ENCODE measurements around the gene MRPL58. TPM values are rescaled to one million over a fixed set of nuclear protein-coding genes. Genes with fewer than 3 reads are reported as not detected.
A peak's percentile ranks its signal among the peaks of the same experiment; 100 is the strongest.

Gene MRPL58
- total and polyA plus RNA-seq, 10 of the 15 experiments (the other 5 are each of a cell fraction or from before 2014, with no cell fraction given) = 23.0 to 64.3 (median 51.9) TPM

DNA sequence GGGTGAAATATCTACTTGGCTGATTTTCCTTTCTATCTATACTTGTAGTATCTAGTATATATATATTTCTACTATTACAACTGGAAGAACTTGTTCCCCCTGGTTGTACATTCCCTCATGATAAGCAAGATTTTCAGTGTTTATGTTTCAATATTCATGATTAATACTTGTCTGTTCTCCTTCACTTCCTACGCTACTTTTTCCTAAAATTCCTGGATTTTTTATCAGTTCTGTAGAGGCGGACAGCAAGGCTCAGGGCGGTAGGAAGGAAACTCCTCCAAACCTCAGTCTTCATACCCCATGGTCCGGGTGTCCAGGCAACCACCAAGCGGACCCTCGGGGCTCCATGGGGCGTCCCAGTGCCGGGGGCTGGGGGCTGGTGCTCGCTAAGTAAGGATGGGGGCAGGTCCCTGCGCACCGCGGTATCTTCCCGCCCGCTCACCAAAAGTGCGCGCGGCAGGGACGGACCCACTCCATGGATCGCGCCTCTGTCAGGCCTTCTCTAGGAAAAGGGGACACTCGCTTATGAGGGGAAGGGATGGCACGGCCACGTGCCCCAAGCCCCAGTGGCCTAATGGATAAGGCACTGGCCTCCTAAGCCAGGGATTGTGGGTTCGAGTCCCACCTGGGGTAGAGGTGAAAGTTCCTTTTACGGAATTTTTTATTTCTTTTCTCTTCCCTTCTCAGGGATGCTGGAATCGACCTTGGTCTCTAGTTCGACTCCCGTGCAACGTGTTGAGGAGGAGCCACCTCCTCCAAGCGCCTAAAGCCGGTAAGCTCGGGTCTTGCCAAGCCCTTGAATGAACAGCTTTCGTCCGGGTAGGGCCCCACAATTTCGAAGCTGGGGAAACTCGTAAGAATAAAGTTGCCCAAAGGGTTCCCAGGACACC, 21.1 kb downstream of the MRPL58 start (continued):
- TF ChIP-seq NFYB (IDR thresholded peaks at IDR 0.05; ENCODE audit: insufficient read depth, low read depth, low read length) (no peak), ATF7 (IDR thresholded peaks at IDR 0.05; ENCODE audit: low read depth) (peak; percentile 23; the same call in 1 of the 2 replicates), SP1 (IDR thresholded peaks at IDR 0.05; ENCODE audit: low read depth, low read length) (no peak), EZH2 (IDR thresholded peaks at IDR 0.05; ENCODE audit: borderline replicate concordance, control insufficient read depth, low read depth, low read length) (no peak), NFIC (IDR thresholded peaks at IDR 0.05; ENCODE audit: low read depth, low read length) (no peak; the same call in 1 of the 2 replicates), MXI1 (IDR thresholded peaks at IDR 0.05; ENCODE audit: low read depth, low read length) (peak; percentile 59; the same call in 1 of the 2 replicates), PML (IDR thresholded peaks at IDR 0.05; ENCODE audit: low read length) (no peak), JUNB (IDR thresholded peaks at IDR 0.05) (0 out of 2 replicates have a peak, but pooled peaks have one; percentile 8), RB1 (IDR thresholded peaks at IDR 0.05; ENCODE audit: borderline replicate concordance) (no peak), GABPA (IDR thresholded peaks at IDR 0.05; ENCODE audit: low read depth) (peak; percentile 40; the same call in 1 of the 2 replicates), TARDBP (IDR thresholded peaks at IDR 0.05; ENCODE audit: borderline replicate concordance) (peak; percentile 96), ZNF24 (IDR thresholded peaks at IDR 0.05) (peak; percentile 98), HDAC2 (IDR thresholded peaks at IDR 0.05) (no peak), NR2C1 (IDR thresholded peaks at IDR 0.05) (no peak)
- TF ChIP-seq, protein P1, sequence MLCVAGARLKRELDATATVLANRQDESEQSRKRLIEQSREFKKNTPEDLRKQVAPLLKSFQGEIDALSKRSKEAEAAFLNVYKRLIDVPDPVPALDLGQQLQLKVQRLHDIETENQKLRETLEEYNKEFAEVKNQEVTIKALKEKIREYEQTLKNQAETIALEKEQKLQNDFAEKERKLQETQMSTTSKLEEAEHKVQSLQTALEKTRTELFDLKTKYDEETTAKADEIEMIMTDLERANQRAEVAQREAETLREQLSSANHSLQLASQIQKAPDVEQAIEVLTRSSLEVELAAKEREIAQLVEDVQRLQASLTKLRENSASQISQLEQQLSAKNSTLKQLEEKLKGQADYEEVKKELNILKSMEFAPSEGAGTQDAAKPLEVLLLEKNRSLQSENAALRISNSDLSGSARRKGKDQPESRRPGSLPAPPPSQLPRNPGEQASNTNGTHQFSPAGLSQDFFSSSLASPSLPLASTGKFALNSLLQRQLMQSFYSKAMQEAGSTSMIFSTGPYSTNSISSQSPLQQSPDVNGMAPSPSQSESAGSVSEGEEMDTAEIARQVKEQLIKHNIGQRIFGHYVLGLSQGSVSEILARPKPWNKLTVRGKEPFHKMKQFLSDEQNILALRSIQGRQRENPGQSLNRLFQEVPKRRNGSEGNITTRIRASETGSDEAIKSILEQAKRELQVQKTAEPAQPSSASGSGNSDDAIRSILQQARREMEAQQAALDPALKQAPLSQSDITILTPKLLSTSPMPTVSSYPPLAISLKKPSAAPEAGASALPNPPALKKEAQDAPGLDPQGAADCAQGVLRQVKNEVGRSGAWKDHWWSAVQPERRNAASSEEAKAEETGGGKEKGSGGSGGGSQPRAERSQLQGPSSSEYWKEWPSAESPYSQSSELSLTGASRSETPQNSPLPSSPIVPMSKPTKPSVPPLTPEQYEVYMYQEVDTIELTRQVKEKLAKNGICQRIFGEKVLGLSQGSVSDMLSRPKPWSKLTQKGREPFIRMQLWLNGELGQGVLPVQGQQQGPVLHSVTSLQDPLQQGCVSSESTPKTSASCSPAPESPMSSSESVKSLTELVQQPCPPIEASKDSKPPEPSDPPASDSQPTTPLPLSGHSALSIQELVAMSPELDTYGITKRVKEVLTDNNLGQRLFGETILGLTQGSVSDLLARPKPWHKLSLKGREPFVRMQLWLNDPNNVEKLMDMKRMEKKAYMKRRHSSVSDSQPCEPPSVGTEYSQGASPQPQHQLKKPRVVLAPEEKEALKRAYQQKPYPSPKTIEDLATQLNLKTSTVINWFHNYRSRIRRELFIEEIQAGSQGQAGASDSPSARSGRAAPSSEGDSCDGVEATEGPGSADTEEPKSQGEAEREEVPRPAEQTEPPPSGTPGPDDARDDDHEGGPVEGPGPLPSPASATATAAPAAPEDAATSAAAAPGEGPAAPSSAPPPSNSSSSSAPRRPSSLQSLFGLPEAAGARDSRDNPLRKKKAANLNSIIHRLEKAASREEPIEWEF (IDR thresholded peaks at IDR 0.05; ENCODE audit: insufficient replicate concordance, low read depth, low read length) = no peak
- TF ChIP-seq, protein P2, sequence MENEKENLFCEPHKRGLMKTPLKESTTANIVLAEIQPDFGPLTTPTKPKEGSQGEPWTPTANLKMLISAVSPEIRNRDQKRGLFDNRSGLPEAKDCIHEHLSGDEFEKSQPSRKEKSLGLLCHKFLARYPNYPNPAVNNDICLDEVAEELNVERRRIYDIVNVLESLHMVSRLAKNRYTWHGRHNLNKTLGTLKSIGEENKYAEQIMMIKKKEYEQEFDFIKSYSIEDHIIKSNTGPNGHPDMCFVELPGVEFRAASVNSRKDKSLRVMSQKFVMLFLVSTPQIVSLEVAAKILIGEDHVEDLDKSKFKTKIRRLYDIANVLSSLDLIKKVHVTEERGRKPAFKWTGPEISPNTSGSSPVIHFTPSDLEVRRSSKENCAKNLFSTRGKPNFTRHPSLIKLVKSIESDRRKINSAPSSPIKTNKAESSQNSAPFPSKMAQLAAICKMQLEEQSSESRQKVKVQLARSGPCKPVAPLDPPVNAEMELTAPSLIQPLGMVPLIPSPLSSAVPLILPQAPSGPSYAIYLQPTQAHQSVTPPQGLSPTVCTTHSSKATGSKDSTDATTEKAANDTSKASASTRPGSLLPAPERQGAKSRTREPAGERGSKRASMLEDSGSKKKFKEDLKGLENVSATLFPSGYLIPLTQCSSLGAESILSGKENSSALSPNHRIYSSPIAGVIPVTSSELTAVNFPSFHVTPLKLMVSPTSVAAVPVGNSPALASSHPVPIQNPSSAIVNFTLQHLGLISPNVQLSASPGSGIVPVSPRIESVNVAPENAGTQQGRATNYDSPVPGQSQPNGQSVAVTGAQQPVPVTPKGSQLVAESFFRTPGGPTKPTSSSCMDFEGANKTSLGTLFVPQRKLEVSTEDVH (IDR thresholded peaks at IDR 0.05; ENCODE audit: low read depth, partially characterized antibody) = no peak
- TF ChIP-seq, protein P3, sequence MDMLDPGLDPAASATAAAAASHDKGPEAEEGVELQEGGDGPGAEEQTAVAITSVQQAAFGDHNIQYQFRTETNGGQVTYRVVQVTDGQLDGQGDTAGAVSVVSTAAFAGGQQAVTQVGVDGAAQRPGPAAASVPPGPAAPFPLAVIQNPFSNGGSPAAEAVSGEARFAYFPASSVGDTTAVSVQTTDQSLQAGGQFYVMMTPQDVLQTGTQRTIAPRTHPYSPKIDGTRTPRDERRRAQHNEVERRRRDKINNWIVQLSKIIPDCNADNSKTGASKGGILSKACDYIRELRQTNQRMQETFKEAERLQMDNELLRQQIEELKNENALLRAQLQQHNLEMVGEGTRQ (IDR thresholded peaks at IDR 0.05; ENCODE audit: borderline replicate concordance, low read depth, low read length) = peak; percentile 59; the same call in 1 of the 2 replicates
- TF ChIP-seq, protein P4, sequence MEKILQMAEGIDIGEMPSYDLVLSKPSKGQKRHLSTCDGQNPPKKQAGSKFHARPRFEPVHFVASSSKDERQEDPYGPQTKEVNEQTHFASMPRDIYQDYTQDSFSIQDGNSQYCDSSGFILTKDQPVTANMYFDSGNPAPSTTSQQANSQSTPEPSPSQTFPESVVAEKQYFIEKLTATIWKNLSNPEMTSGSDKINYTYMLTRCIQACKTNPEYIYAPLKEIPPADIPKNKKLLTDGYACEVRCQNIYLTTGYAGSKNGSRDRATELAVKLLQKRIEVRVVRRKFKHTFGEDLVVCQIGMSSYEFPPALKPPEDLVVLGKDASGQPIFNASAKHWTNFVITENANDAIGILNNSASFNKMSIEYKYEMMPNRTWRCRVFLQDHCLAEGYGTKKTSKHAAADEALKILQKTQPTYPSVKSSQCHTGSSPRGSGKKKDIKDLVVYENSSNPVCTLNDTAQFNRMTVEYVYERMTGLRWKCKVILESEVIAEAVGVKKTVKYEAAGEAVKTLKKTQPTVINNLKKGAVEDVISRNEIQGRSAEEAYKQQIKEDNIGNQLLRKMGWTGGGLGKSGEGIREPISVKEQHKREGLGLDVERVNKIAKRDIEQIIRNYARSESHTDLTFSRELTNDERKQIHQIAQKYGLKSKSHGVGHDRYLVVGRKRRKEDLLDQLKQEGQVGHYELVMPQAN (conservative IDR thresholded peaks at IDR 0.05) = no peak; the same call in 1 of the 2 replicates

All from GM12878 (cell line).